ENCODE data around the gene RELN. TPM values are rescaled to one million over a fixed set of nuclear protein-coding genes. Genes with fewer than 3 reads are reported as not detected.
"Not testable (repeated sequence)": the region's sequence is repeated elsewhere in the genome, so short reads cannot be mapped to it uniquely, and the experiment has no call there.

RELN gene
- total RNA-seq, 4 donors from 2014 or later = 0.02 to 0.73 (median 0.39) TPM; not detected in 1

DNA sequence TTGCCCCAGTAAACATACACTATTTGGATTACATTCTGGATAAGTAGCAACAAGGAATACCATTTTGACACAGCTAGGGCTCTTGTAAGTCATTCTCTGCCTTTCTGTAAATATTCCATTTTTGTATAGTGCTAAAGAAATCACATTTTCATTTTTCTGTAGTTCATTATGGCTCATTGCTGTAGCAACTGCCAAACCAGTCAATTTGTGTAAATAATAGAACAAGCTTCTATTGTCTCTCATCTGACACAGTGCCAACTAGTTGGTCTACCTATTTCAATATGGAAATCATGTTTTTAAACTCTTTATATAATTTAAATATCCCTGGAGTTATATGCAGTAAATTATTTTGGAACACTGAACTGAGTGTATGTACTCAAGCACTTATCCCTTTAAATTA is 193.7 kb downstream of the RELN start:
- in situ Hi-C loops (cut with MboI; ENCODE audit: low sequenced_read_pairs in 4 of 4) = no loop called here
- no peaks in the 10 kb centered on the region for H3K4me1 ChIP-seq
- H3K27me3 ChIP-seq = no peaks in the 10 kb centered on the region
- no peak overlapping the region for H3K27ac ChIP-seq
- intact Hi-C loops (cut with DNase I; ENCODE audit: low total_unique reads) = no loop called here
- H3K4me3 ChIP-seq = no peak overlapping the region
- H3K9me3 ChIP-seq = no peaks in the 10 kb centered on the region
- H3K36me3 ChIP-seq = no peaks in the 10 kb centered on the region
- DNase-seq (no peak), ATAC-seq (no peak)
- TF ChIP-seq POLR2A (IDR thresholded peaks at IDR 0.05) = no peak
- TF ChIP-seq, protein P1, sequence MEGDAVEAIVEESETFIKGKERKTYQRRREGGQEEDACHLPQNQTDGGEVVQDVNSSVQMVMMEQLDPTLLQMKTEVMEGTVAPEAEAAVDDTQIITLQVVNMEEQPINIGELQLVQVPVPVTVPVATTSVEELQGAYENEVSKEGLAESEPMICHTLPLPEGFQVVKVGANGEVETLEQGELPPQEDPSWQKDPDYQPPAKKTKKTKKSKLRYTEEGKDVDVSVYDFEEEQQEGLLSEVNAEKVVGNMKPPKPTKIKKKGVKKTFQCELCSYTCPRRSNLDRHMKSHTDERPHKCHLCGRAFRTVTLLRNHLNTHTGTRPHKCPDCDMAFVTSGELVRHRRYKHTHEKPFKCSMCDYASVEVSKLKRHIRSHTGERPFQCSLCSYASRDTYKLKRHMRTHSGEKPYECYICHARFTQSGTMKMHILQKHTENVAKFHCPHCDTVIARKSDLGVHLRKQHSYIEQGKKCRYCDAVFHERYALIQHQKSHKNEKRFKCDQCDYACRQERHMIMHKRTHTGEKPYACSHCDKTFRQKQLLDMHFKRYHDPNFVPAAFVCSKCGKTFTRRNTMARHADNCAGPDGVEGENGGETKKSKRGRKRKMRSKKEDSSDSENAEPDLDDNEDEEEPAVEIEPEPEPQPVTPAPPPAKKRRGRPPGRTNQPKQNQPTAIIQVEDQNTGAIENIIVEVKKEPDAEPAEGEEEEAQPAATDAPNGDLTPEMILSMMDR (IDR thresholded peaks at IDR 0.05 in 4 of 5, conservative IDR thresholded peaks at IDR 0.05 in 1 of 5) = no peak

DNA sequence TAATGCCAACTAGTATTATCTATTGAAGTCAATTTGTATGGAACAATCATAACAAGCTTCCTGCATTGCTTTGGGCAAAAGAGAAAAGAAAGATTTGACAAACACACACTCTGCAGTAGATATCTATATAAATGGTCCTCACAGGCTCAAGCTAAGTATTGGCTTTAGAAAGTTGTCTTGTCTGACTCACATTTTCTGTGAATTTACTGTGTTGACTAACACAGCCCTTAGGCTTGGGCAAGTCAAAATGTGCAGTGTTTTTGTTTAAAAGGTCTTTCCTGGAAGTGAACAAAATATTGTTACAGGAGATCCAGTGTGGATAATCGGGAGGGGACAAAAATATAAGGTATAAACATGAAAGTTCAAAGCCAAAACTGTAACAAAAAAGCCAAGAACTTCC is 194.4 kb downstream of the RELN start:
- Histone ChIP-seq H3K9me3 (no peaks in the 10 kb centered on the region), H3K4me1 (no peaks in the 10 kb centered on the region), H3K4me3 (no peak overlapping the region), H3K27ac (no peak overlapping the region), H3K27me3 (no peaks in the 10 kb centered on the region), H3K36me3 (no peaks in the 10 kb centered on the region)
- intact Hi-C loops (cut with DNase I; ENCODE audit: low total_unique reads) = no loop called here
- TF ChIP-seq POLR2A (IDR thresholded peaks at IDR 0.05) = no peak
- TF ChIP-seq, protein P1 (IDR thresholded peaks at IDR 0.05 in 4 of 5, conservative IDR thresholded peaks at IDR 0.05 in 1 of 5) = no peak
- in situ Hi-C loops (cut with MboI; ENCODE audit: low sequenced_read_pairs in 4 of 4) = no loop called here
- DNase-seq (no peak), ATAC-seq (no peak)

DNA sequence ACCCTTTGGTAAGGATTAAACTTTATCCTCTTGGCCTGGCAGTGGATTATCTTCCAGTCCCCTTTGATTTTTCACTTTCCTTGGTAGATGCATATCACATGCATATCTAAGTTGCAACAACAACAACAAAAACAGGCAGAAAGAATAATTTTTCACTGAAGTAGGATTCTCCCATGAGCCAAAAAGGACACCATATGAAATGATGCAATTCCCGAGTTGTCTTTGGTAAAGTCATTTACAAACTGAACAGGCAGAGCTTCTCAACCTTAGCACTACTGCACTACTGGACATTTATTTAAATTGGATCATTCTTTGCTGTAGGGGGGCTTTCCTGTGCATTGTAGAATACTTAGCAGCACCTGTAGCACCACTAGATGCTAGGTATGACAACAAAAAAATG is 195.0 kb downstream of the RELN start:
- DNase-seq (no peak), ATAC-seq (no peak)
- no peaks in the 10 kb centered on the region for H3K27me3 ChIP-seq
- no peaks in the 10 kb centered on the region for H3K36me3 ChIP-seq
- TF ChIP-seq POLR2A (IDR thresholded peaks at IDR 0.05) = no peak
- TF ChIP-seq, protein P1 (IDR thresholded peaks at IDR 0.05 in 4 of 5, conservative IDR thresholded peaks at IDR 0.05 in 1 of 5) = no peak
- H3K4me1 ChIP-seq = no peaks in the 10 kb centered on the region
- H3K27ac ChIP-seq = no peak overlapping the region
- intact Hi-C loops (cut with DNase I; ENCODE audit: low total_unique reads) (no loop called here), in situ Hi-C loops (cut with MboI; ENCODE audit: low sequenced_read_pairs in 4 of 4) (no loop called here)
- no peak overlapping the region for H3K4me3 ChIP-seq
- no peaks in the 10 kb centered on the region for H3K9me3 ChIP-seq

DNA sequence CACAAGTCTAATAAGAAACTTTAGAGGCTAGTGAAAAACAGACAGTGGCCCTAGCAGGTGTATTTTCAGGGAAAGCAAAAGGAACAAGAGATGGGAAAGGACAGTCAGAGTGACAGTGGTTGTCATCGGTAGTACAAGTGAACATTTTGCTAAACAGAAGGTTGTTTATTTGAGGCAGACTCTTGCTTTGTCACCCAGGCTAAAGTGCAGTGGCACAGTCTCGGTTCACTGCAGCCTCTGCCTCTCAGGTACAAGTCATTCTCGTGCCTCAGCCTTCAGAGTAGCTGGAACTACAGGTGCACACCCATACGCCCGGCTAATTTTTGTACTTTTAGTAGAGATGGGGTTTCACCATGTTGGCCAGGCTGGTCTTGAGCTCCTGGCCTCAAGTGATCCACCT is 195.8 kb downstream of the RELN start:
- intact Hi-C loops (cut with DNase I; ENCODE audit: low total_unique reads) = no loop called here
- no peak for ATAC-seq
- H3K4me1 ChIP-seq = no peaks in the 10 kb centered on the region

DNA sequence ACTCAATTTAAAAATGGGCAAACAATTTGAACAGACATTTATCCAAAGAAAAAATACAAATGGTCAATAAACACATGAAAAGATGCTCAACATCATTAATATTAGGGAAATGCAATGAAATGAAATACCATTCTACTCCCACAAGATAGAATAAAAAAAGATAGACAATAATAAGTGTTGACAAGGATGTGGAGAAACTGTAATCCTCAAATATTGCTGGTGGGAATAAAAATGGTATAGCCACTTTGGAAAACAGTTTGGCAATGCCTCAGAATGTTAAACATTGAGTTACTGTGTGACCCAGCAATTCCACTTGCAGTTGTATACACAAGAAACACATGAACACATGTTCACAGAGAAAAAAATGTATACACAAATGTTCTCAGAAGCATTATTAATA is 197.6 kb downstream of the RELN start:
- H3K4me3 ChIP-seq = no peak overlapping the region
- H3K4me1 ChIP-seq = no peaks in the 10 kb centered on the region
- TF ChIP-seq, protein P1 (IDR thresholded peaks at IDR 0.05 in 4 of 5, conservative IDR thresholded peaks at IDR 0.05 in 1 of 5) = no peak
- no peak for TF ChIP-seq POLR2A (IDR thresholded peaks at IDR 0.05)
- DNase-seq (no peak), ATAC-seq (no peak)
- in situ Hi-C loops (cut with MboI; ENCODE audit: low sequenced_read_pairs in 4 of 4) = no loop called here
- no peak overlapping the region for H3K27ac ChIP-seq
- no peaks in the 10 kb centered on the region for H3K27me3 ChIP-seq
- intact Hi-C loops (cut with DNase I; ENCODE audit: low total_unique reads) = no loop called here
- no peaks in the 10 kb centered on the region for H3K9me3 ChIP-seq
- no peaks in the 10 kb centered on the region for H3K36me3 ChIP-seq

More for the DNA sequence above, 195.8 kb downstream of the RELN start:
- Histone ChIP-seq H3K36me3 (no peaks in the 10 kb centered on the region), H3K4me3 (no peak overlapping the region), H3K27ac (no peak overlapping the region), H3K9me3 (no peaks in the 10 kb centered on the region), H3K27me3 (no peaks in the 10 kb centered on the region)
- no peak for DNase-seq
- in situ Hi-C loops (cut with MboI; ENCODE audit: low sequenced_read_pairs in 4 of 4) = no loop called here
- no peak for TF ChIP-seq POLR2A (IDR thresholded peaks at IDR 0.05)
- TF ChIP-seq, protein P1 (IDR thresholded peaks at IDR 0.05 in 4 of 5, conservative IDR thresholded peaks at IDR 0.05 in 1 of 5) = no peak

DNA sequence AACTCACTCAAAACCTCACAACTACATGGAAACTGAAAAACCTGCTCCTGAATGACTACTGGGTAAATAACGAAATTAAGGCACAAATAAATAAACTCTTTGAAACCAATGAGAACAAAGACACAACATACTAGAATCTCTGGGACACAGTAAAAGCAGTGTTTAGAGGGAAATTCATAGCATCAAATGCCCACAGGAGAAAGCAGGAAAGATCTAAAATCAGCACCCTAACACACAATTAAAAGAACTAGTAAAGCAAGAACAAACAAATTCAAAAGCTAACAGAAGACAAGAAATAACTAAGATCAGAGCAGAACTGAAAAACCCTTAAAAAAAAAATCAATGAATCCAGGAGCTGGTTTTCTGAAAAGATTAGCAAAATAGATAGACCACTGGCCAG is 202.4 kb downstream of the RELN start:
- in situ Hi-C loops (cut with MboI; ENCODE audit: low sequenced_read_pairs in 4 of 4); DNase-seq; H3K4me1 ChIP-seq; H3K4me3 ChIP-seq; ATAC-seq; H3K36me3 ChIP-seq; intact Hi-C loops (cut with DNase I; ENCODE audit: low total_unique reads); H3K27ac ChIP-seq; H3K27me3 ChIP-seq; H3K9me3 ChIP-seq: not testable (repeated sequence)

Data from gastrocnemius medialis (tissue), 4 donors.